Panc1 (cell line): ENCODE data around the gene KPTN. TPM values are rescaled to one million over a fixed set of nuclear protein-coding genes. Genes with fewer than 3 reads are reported as not detected.

Experiments
- ATAC-seq: fragments of 200-7000 bp; cut with Tn5 transposase; 2 replicates; pipeline ENCODE4 v1.9.1; 2020; ENCODE audit warnings: mild to moderate bottlenecking, moderate library complexity
- BruUV-seq: library from RNA; stranded (reverse); fragments of 400-500 nt; replicated peaks from 2 replicates; lab custom pipeline; 2021; lab: Mats Ljungman, UMichigan
- CTCF ChIA-PET: fragments of 300-600 bp; sonication (Branson Sonifier 250); formaldehyde crosslinking; loops from one replicate; lab custom pipeline; 2022; ENCODE audit warnings: antibody characterized with exemption; lab: Charles Lee
- POLR2A ChIA-PET: fragments of 300-600 bp; sonication (Branson Sonifier 250); formaldehyde crosslinking; loops from one replicate; lab custom pipeline; 2022; ENCODE audit warnings: antibody characterized with exemption; lab: Charles Lee
- DNase-seq: peaks from one replicate; pipeline ENCODE4 v3.0.0-alpha.2; 2010; ENCODE audit warnings: low read depth, low spot score
- H3K27ac ChIP-seq: 2 replicates; pipeline ENCODE4 v1.5.1; 2011; ENCODE audit warnings: mild to moderate bottlenecking, low read length, inconsistent platforms
- H3K27me3 ChIP-seq: fragments of 200-500 bp; sonication (Bioruptor generic); 2 replicates; pipeline ENCODE4 v1.6.0; 2014; ENCODE audit warnings: low read length, inconsistent platforms; ENCODE audit not compliant: control insufficient read depth, insufficient read depth
- H3K36me3 ChIP-seq: fragments of 200-500 bp; sonication (Bioruptor generic); 2 replicates; pipeline ENCODE4 v1.5.1; 2014; ENCODE audit warnings: inconsistent platforms, mild to moderate bottlenecking, low read length, moderate library complexity; ENCODE audit not compliant: control insufficient read depth, insufficient read depth
- H3K4me1 ChIP-seq: 2 replicates; pipeline ENCODE4 v1.5.1; 2011; ENCODE audit warnings: inconsistent platforms, mild to moderate bottlenecking, low read length, moderate library complexity; ENCODE audit not compliant: control insufficient read depth, insufficient read depth
- H3K4me3 ChIP-seq, 2 experiments: 2 replicates each; pipeline ENCODE4 v1.5.1; 2011 to 2012; ENCODE audit warnings: low read depth in 2 of 2, low read length in 2 of 2, mild to moderate bottlenecking in 2 of 2, inconsistent platforms in 1 of 2, moderate library complexity in 1 of 2
- H3K9me3 ChIP-seq: fragments of 200-500 bp; sonication (Bioruptor generic); 2 replicates; pipeline ENCODE4 v1.5.1; 2014; ENCODE audit warnings: low read depth, mild to moderate bottlenecking, inconsistent platforms, low read length, moderate library complexity; ENCODE audit not compliant: control insufficient read depth, insufficient read depth
- POLR2AphosphoS5 ChIP-seq: IDR thresholded peaks from 2 replicates; pipeline ENCODE4 v1.6.1; 2012; ENCODE audit warnings: mild to moderate bottlenecking, low read depth, low read length, moderate library complexity
- SIN3A ChIP-seq: IDR thresholded peaks from 2 replicates; pipeline ENCODE4 v1.6.1; 2012; ENCODE audit warnings: low read depth, mild to moderate bottlenecking, low read length, moderate library complexity, borderline replicate concordance; ENCODE audit not compliant: insufficient read depth
- TCF7L2 ChIP-seq: IDR thresholded peaks from 2 replicates; pipeline ENCODE4 v1.6.1; 2011; ENCODE audit warnings: mild to moderate bottlenecking, low read depth, low read length, inconsistent platforms
- in situ Hi-C: cut with HindIII; loops from 2 replicates; pipeline ENCODE4 v1.10.0; 2016; ENCODE audit warnings: low sequenced_read_pairs, low pct_unique_long_range_greater_than_20kb
- intact Hi-C: fragments of 100-400 bp; cut with micrococcal nuclease; formaldehyde crosslinking; loops from one replicate; pipeline ENCODE4 v1.10.0; 2022; ENCODE audit not compliant: unreplicated experiment
- total RNA-seq: library from RNA; stranded (reverse); gene quantifications from one replicate; pipeline ENCODE4 v1.2.1, GENCODE V29; 2021; ENCODE audit not compliant: unreplicated experiment
- TF ChIP-seq, protein P1 (sequence below), 2 experiments: IDR thresholded peaks; 2 replicates each; pipeline ENCODE4 v1.6.1; 2011 to 2012; ENCODE audit warnings: low read depth in 2 of 2, control low read depth in 1 of 2, low read length in 1 of 2, mild to moderate bottlenecking in 1 of 2, moderate library complexity in 1 of 2; ENCODE audit not compliant: insufficient read depth in 1 of 2
- TF ChIP-seq, protein P2 (sequence below): fragments of 450-650 bp; IDR thresholded peaks from 2 replicates; pipeline ENCODE4 v1.5.1; 2017; ENCODE audit warnings: mild to moderate bottlenecking

The KPTN gene
- total RNA-seq, 1 experiment from 2014 or later, result 26.5 TPM

DNA sequence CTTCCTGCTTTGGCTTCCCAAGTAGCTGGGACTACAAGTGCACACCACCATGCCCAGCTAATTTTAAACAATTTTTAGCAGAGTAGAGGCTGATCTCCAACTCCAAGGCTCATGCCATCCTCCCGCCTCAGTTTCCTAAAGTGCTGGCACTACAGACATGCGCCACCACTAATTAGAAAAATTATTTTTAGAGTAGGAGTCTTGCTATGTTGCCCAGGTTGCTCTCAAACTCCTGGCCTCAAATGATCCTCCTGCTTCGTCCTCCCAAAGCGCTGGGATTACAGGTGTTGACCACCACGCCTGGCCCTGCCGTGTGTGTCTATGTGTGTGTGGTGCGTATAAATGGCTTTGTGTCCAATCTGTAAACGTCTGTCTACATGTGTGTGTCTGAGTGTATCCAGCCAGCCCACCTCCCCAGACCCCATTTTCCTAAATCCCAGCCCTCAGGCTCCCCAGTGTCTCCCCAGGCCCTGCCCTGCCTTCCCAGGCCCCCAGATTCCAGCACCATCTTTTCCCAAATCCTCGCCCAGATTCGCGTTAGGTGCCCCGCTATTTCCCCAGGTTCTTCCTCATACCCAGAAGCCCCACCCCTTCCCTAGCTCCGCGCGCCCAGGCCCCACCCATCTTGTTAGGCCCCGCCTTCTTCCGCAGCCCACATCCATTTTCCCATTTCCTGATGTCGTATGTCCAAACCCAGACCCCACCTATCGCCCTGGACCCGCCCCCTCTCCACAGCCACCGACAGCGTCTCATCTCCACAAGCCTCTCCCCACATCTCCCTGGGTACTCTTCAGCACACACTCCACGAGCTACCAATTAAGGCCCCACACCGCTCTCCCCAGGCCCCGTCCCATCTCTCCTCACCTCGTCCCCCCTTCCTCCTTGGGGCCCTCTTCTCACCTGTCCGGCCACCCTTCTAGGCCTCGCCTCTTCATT lies 37.2 kb downstream of the KPTN start:
- intact Hi-C loops, result no loop called here
- POLR2A ChIA-PET, result no interaction called here
- CTCF ChIA-PET, result interaction anchor here (0.6 kb wide), 2 partner anchors 27 to 864 kb away, joined by 4 to 5 read pairs; partner anchors contain the start of gene MEIS3
- ATAC-seq (peak; percentile 36), DNase-seq (no peak)
- BruUV-seq, result no TSS peak
- no peak overlapping the region for H3K27ac ChIP-seq
- TF ChIP-seq POLR2AphosphoS5, result no peak
- TF ChIP-seq SIN3A, result no peak
- TF ChIP-seq, protein P1, sequence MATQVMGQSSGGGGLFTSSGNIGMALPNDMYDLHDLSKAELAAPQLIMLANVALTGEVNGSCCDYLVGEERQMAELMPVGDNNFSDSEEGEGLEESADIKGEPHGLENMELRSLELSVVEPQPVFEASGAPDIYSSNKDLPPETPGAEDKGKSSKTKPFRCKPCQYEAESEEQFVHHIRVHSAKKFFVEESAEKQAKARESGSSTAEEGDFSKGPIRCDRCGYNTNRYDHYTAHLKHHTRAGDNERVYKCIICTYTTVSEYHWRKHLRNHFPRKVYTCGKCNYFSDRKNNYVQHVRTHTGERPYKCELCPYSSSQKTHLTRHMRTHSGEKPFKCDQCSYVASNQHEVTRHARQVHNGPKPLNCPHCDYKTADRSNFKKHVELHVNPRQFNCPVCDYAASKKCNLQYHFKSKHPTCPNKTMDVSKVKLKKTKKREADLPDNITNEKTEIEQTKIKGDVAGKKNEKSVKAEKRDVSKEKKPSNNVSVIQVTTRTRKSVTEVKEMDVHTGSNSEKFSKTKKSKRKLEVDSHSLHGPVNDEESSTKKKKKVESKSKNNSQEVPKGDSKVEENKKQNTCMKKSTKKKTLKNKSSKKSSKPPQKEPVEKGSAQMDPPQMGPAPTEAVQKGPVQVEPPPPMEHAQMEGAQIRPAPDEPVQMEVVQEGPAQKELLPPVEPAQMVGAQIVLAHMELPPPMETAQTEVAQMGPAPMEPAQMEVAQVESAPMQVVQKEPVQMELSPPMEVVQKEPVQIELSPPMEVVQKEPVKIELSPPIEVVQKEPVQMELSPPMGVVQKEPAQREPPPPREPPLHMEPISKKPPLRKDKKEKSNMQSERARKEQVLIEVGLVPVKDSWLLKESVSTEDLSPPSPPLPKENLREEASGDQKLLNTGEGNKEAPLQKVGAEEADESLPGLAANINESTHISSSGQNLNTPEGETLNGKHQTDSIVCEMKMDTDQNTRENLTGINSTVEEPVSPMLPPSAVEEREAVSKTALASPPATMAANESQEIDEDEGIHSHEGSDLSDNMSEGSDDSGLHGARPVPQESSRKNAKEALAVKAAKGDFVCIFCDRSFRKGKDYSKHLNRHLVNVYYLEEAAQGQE (IDR thresholded peaks at IDR 0.05; ENCODE audit: insufficient read depth in 1 of 2, low read depth in 2 of 2, low read length in 1 of 2), result no peak
- no peak for TF ChIP-seq TCF7L2
- TF ChIP-seq, protein P2, sequence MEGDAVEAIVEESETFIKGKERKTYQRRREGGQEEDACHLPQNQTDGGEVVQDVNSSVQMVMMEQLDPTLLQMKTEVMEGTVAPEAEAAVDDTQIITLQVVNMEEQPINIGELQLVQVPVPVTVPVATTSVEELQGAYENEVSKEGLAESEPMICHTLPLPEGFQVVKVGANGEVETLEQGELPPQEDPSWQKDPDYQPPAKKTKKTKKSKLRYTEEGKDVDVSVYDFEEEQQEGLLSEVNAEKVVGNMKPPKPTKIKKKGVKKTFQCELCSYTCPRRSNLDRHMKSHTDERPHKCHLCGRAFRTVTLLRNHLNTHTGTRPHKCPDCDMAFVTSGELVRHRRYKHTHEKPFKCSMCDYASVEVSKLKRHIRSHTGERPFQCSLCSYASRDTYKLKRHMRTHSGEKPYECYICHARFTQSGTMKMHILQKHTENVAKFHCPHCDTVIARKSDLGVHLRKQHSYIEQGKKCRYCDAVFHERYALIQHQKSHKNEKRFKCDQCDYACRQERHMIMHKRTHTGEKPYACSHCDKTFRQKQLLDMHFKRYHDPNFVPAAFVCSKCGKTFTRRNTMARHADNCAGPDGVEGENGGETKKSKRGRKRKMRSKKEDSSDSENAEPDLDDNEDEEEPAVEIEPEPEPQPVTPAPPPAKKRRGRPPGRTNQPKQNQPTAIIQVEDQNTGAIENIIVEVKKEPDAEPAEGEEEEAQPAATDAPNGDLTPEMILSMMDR, result no peak
- H3K4me3 ChIP-seq, result no peak overlapping the region
- no peaks in the 10 kb centered on the region for H3K36me3 ChIP-seq
- peaks cover 4% of the 10 kb centered on the region; the same call in 1 of the 2 replicates for H3K27me3 ChIP-seq
- no peaks in the 10 kb centered on the region for H3K9me3 ChIP-seq
- no peaks in the 10 kb centered on the region for H3K4me1 ChIP-seq
- in situ Hi-C loops, result no loop called here

DNA sequence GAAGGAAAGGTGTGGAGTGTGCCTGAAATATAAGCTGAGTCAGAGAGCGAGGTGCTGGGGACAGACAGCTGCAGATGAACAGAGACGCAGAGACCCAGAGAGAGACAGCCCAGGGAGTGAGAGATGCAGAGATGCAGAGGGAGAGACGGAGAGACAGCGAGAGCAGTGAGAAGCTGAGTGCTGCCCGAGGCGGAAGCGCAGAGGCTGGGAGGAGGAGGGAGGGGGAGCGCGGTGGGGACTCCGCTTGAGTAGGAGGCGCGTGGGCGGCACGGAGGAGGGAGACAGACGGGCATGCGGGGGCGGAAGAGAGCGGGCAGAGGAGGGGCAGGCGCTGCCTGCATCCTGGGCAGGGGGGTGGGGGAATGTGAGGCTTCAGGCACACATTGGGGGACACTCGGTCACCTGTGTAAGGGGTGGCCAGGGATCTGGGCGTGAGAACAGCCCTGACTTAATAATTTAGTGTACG lies 38.0 kb downstream of the KPTN start:
- ChIA-PET POLR2A (no interaction called here), CTCF (no interaction called here)
- no TSS peak for BruUV-seq
- Histone ChIP-seq H3K4me3 (peak overlapping the region in 1 of 2 experiments; percentile 21; a peak in 2 of 4 replicates), H3K9me3 (no peaks in the 10 kb centered on the region), H3K36me3 (no peaks in the 10 kb centered on the region), H3K27ac (no peak overlapping the region), H3K4me1 (no peaks in the 10 kb centered on the region), H3K27me3 (peaks cover 2% of the 10 kb centered on the region; the same call in 1 of the 2 replicates)
- in situ Hi-C loops (no loop called here), intact Hi-C loops (no loop called here)
- ATAC-seq (peak; percentile 58), DNase-seq (no peak)
- TF ChIP-seq POLR2AphosphoS5, result no peak
- no peak for TF ChIP-seq SIN3A
- TF ChIP-seq, protein P2, result no peak
- no peak for TF ChIP-seq TCF7L2
- TF ChIP-seq, protein P1 (IDR thresholded peaks at IDR 0.05; ENCODE audit: insufficient read depth in 1 of 2, low read depth in 2 of 2, low read length in 1 of 2), result no peak
